HG03457 (cell line): Measurements from ENCODE around the gene OPRD1.

Experiments
- ATAC-seq: cut with Tn5 transposase; IDR thresholded peaks from one replicate; pipeline ENCODE4 v1.9.1; 2021; ENCODE audit warnings: moderate number of reproducible peaks; ENCODE audit not compliant: unreplicated experiment

Gene OPRD1

DNA sequence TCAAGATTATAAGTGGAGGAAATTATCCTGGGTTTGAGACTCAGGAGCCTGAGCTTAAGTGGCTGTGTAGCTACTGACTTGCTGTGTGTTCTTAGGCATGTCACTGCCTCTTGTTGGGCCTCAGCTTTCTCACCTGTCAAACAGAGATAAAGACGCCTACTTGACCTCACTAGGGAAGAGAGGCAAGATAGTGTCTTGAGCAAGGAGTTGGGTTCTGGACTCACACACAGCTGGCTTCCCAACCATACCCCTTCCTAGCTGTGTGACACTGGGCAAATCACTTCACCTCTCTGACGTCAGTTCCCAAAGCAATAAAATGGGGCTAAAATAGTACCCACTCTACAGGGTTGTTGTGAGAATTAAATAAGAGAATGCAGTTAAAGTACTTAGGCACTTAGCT is 90.8 kb downstream of the OPRD1 start:
- ATAC-seq: no peak

DNA sequence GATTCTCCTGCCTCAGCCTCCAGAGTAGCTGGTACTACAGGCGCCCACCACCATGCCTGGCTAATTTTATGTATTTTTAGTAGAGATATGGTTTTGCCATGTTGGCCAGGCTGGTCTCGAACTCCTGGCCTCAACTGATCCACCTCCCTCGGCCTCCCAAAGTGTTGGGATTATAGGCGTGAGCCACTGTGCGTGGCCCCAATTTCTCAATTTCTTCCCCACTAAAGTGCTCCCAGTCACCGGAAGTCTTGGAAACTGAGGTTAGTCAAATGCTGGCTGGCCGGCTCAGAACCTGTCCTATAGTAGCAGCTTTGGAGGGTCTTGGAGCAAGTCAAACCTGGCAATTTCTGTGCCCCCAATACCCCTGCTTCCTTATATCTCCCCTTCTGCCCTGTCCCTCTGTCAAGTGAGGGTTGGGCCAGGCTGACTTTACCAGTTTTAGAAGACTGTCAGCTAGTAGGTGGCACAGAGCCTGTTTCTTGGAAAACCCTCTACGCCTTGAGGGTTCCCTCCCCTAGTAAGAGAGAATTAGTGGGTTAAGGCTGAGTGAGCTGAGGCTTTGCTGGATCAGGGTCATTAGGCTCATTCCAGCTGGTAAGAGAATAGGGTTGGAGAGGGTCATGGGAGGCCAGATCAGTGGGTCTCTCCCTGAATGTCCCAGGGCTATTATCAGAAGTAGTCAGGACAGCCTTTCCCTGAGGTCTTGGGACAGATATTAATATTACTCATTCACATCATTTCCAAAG is 94.1 kb downstream of the OPRD1 start:
- no peak for ATAC-seq

- no peak for ATAC-seq
These were observed 97.2 kb downstream of the OPRD1 start for GRCh38 chr1:28909198-28909597.

- no peak for ATAC-seq
These were observed 98.6 kb downstream of the OPRD1 start for GRCh38 chr1:28910379-28911115.

DNA sequence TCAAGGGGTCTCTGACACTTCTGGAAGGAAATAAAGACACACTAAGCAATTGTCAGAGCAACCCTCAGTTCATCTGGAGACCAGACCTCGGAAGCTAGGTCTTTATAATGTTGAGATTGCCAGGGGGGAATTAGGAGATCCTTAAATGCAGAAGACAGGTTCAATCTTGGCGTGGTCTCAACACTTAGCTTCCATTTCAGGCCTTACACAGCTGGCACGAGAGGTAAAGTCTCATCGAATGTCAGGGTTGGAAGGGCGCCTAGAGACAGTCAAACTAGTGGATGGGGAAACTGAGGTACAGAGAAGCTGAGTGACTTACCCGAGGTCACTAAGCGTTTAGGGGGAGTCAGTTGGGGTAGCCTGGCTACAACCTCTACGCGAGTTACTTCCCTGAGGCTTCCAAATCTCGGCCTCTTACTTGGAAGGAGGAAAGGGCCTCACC is 101.8 kb downstream of the OPRD1 start:
- no peak for ATAC-seq

DNA sequence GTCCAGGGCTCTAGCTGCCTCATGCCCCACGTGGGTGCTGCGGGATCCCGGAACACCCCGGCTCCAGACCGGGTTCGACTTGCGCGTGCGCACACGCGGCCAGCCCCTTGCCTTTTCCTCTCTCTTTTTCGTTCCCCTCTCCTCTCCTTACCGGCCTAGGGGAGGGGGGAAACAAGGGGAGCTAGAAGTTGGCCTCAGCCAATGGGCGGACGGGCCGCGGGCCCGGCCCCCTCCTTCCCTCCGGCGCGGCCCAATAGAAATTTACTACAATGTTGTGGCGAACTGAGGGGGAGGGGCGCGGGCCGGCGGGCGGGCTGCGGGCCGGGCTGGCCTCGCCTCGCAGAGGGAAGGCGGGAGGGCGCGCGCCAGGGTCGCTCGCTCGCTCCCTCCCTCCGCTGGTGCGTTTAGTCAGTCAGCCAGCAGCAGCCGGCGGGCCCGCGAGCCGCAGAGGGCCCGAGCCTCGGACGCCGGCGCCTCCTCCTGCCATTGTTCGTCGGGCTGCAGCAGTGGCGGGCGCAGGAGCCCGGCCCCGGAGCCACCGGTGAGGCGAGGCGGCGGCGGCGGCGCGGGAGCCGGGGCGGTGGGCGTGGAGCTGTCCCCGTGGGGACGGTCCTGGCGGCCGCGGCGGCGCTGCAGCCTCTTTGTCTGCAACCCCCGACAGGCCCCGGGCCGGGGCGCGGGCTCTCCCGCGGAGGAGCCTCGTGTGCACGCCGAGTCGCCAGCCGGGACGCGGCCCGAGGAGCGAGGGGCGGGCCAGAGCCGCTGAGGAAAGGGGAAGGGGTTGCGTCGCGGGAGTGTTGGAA is 102.5 kb downstream of the OPRD1 start, which contains the start of gene EPB41:
EPB41 (plus strand) TSS at position 342 of the 803 bp plus-strand sequence. CDS start 72,869 bp downstream, outside the sequence.
- no peak for ATAC-seq

DNA sequence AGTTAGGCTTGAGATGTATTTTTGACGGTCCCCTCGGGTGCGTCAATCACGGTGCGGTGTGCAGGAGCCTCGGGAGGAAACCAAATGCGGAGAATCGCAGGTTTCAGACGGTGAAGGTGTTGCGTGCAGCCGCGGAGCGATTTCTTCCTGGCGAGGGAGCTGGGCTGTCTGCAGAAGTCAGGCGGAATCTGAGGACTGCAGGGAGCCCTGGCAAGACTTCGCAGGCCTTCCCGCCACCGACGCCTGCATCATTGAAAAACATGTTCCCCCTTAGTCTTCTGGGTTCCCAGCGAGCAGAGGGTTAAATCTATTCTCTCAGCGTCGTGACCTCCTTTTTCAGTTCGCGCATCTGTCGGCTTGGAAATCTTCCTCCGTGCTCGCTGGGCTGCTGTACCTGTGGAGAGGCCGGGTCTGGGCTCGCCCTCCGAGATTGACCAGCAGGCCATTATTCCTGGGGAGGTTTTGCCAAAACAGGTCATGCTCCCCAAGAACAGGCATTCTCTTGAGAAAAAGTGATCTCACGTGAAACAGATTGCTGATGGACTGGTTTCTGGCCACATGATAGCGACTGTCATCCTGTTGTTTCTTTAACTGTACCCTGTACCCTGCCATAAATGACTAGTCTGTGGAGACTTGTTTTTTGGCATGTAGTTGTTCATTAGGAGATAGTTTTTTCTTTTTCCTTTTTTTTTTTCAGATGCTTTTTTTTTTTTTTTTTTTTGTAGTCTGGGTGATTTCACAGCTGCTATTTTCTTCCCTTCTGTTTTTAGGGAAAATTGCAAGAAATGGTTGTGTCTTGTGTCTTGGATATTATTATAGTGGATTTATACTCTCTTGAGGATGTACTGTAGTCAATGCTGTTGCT is 103.3 kb downstream of the OPRD1 start:
- no peak for ATAC-seq

DNA sequence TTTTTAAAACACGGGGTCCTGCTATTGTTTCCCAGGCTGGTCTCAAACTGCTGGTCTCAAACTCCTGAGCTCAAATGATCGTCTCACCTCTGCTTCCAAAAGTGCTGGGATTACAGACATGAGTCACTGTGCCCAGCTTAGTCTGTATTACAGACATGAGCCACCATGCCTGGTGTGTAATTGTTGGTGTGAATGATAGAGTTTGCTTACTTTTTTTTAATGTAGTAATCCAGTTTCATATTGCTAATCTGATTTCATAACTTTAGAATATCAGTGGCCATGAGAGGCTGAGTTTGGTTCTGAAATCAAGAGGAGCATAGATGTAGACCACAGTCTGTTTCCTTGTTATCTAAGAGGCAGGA is 105.8 kb downstream of the OPRD1 start:
- ATAC-seq: no peak
